Heart left ventricle (tissue), 16 donors: Measurements from ENCODE around the gene CASKIN1. TPM values are rescaled to one million over a fixed set of nuclear protein-coding genes. Genes with fewer than 3 reads are reported as not detected.
"Not testable (repeated sequence)": the region's sequence is repeated elsewhere in the genome, so short reads cannot be mapped to it uniquely, and the experiment has no call there.

ENCODE experiments used
- ATAC-seq, 4 donors: fragments of 200-7000 bp; cut with Tn5 transposase; one replicate each; pipeline ENCODE4 v1.9.1; 2020 to 2022; ENCODE audit warnings: moderate library complexity in 4 of 4, mild to moderate bottlenecking in 3 of 4, moderate number of reproducible peaks in 1 of 4
- DNase-seq, 5 donors: peaks; one replicate each; pipeline ENCODE4 v3.0.0-alpha.2; 2020
- H3K27ac ChIP-seq, 12 donors: fragments of 200-600 bp; sonication (generic) in 4 of 12; one replicate each; pipeline versions ENCODE4 v1.5.0 to v1.8.0; 2016 to 2022; ENCODE audit warnings: mild to moderate bottlenecking in 2 of 12
- H3K27me3 ChIP-seq, 9 donors: fragments of 200-600 bp; sonication (generic) in 2 of 9; one replicate each; pipeline versions ENCODE4 v1.5.1 to v1.8.0; 2016 to 2022; ENCODE audit warnings: mild to moderate bottlenecking in 3 of 9
- H3K36me3 ChIP-seq, 9 donors: fragments of 200-600 bp; sonication (generic) in 2 of 9; one replicate each; pipeline versions ENCODE4 v1.5.0 to v1.8.0; 2018 to 2022; ENCODE audit warnings: mild to moderate bottlenecking in 2 of 9
- H3K4me1 ChIP-seq, 12 donors: fragments of 200-600 bp; sonication (generic) in 4 of 12; one replicate each; pipeline versions ENCODE4 v1.5.0 to v1.8.0; 2016 to 2022; ENCODE audit warnings: mild to moderate bottlenecking in 3 of 12
- H3K4me3 ChIP-seq, 12 donors: fragments of 200-600 bp; sonication (generic) in 4 of 12; one replicate each; pipeline versions ENCODE4 v1.5.0 to v1.8.0; 2017 to 2022; ENCODE audit warnings: mild to moderate bottlenecking in 9 of 12, moderate library complexity in 4 of 12
- H3K9me3 ChIP-seq, 12 donors: fragments of 200-600 bp; sonication (generic) in 4 of 12; one replicate each; pipeline versions ENCODE4 v1.5.0 to v1.8.0; 2016 to 2022; ENCODE audit warnings: mild to moderate bottlenecking in 1 of 12
- CTCF ChIP-seq, 12 donors: fragments of 200-600 bp; sonication (generic) in 4 of 12; IDR thresholded peaks; one replicate each; pipeline versions ENCODE4 v1.5.0 to v1.8.0; 2018 to 2022; ENCODE audit warnings: antibody characterized with exemption in 12 of 12, mild to moderate bottlenecking in 5 of 12
- POLR2A ChIP-seq, 2 donors: fragments of 450-650 bp; IDR thresholded peaks; one replicate each; pipeline ENCODE4 v1.6.1; 2017; ENCODE audit warnings: antibody characterized with exemption in 2 of 2, mild to moderate bottlenecking in 2 of 2, moderate library complexity in 2 of 2
- WGBS, 4 donors: extraction: QIAGEN DNeasy Blood & Tissue Kit in 2 of 4; methylation state at CpG; one replicate each; pipeline versions ENCODE4 v1.1.5 to v1.1.7; 2013 to 2018; 5-methylcytosine and 5-hydroxymethylcytosine counted together
- intact Hi-C, 10 donors: fragments of 100-400 bp; cut with DNase I; formaldehyde crosslinking; loops; one replicate each; pipeline versions ENCODE4 v1.11.1 to v1.14.2; 2022
- polyA plus RNA-seq, 2 donors: library from polyadenylated mRNA; stranded (reverse); fragments of 200-250 nt; gene quantifications; one replicate each; pipeline ENCODE4 v1.2.3, GENCODE V29; 2013
- total RNA-seq, 9 donors: library from RNA; depleted of rRNA in 2 of 9; stranded (reverse); fragments of >200 nt in 2 of 9; fragmentation: NEBNext Ultra II Directional in 3 of 9; extraction: Animal tissue kit (Norgen Biotek cat#: 25700) in 3 of 9; gene quantifications; one replicate each; pipeline versions ENCODE4 v1.1.0 to v1.2.4, GENCODE V29; 2016 to 2023
- donor health status: ischemic (EF 13 %, LVEDD 7.1; RV severe dilation, severe dysfunction).
- donor health status: healthy with polysubstance abuse.
- donor health status: DM: no; HTN: yes; CAD: no.
- donor health status: DM: no; HTN: no; CAD: no.
- donor health status: ischemic (EF 25% LVEDD 6.9; RV normal size, moderate dysfunction).
- donor health status: ischemic (EF 25% LVEDD 5.7; RV mildly dilated, moderate dysfunction).
- donor health status: healthy.
- donor health status: DM: yes; HTN: yes; CAD: no.
- donor health status: ischemic (EF 35%, LVEDD 5.7; RV mildly dilated, moderate dysfunction).
- donor health status: nonischemic (EF 11% LVEDD 7.7; RV severe dilation, severe dysfunction).
- donor health status: DM: yes; HTN: yes; CAD: no.
- donor health status: PGD.
- donor health status: ischemic (EF 29% LVEDD 5.4; RV normal size, mild dysfunction).
- donor health status: nonischemic (EF 23%, LVEDD 6.1; RV moderate dilation, normal function).

The CASKIN1 gene
- total and polyA plus RNA-seq, 11 donors: 0.37 to 7.0 (median 2.1) TPM

- Histone ChIP-seq H3K36me3 (peaks cover 5 to 83% (median 58%) of the 10 kb centered on the region in 9 donors), H3K4me3 (no peak overlapping the region), H3K9me3 (no peaks in the 10 kb centered on the region), H3K27me3 (no peaks in the 10 kb centered on the region), H3K27ac (no peak overlapping the region), H3K4me1 (no peaks in the 10 kb centered on the region)
- intact Hi-C loops: loop anchor here in 1 of 10 donors (10.0 kb wide), 1 partner anchor 90 kb away; the partner anchor contains the start of gene TRAF7
- DNase-seq (no peak), ATAC-seq (peak in 1 of 4 donors; percentile 5)
- TF ChIP-seq POLR2A (IDR thresholded peaks at IDR 0.05) (no peak), CTCF (IDR thresholded peaks at IDR 0.05) (no peak)
- whole genome bisulfite sequencing, 4 donors: 67 to 80% (median 72%) methylated on average over 13 to 17 of the region's 17 CpGs
Observed at GRCh38 chr16:2244301-2244700, 47.9 kb upstream of the CASKIN1 start.

GRCh38 chr16:2243781-2244180 is 47.4 kb upstream of the CASKIN1 start:
- Histone ChIP-seq H3K27me3 (no peaks in the 10 kb centered on the region), H3K4me1 (peaks cover 0 to under 1% (median 0%) of the 10 kb centered on the region in 12 donors), H3K4me3 (no peak overlapping the region), H3K36me3 (peaks cover 5 to 80% (median 60%) of the 10 kb centered on the region in 9 donors), H3K9me3 (no peaks in the 10 kb centered on the region), H3K27ac (no peak overlapping the region)
- no peak for TF ChIP-seq CTCF (IDR thresholded peaks at IDR 0.05)
- TF ChIP-seq POLR2A (IDR thresholded peaks at IDR 0.05): no peak
- ATAC-seq: no peak
- DNase-seq: peak in 1 of 5 donors; percentile 22
- intact Hi-C loops: loop anchor here in 1 of 10 donors (10.0 kb wide), 1 partner anchor 89 kb away; the partner anchor contains the start of gene TRAF7
- WGBS, 4 donors: 95 to 97% (median 96%) methylated on average over 10 to 11 of the region's 11 CpGs

GRCh38 chr16:2243031-2243528 is 46.7 kb upstream of the CASKIN1 start:
- peak in 1 of 5 donors; percentile 22 for DNase-seq
- TF ChIP-seq CTCF (IDR thresholded peaks at IDR 0.05): no peak
- no peak for TF ChIP-seq POLR2A (IDR thresholded peaks at IDR 0.05)
- WGBS, 4 donors: 92 to 97% (median 94%) methylated on average over 5 to 19 of the region's 19 CpGs
- Histone ChIP-seq H3K9me3 (no peaks in the 10 kb centered on the region), H3K36me3 (peaks cover 5 to 73% (median 60%) of the 10 kb centered on the region in 9 donors), H3K27me3 (no peaks in the 10 kb centered on the region), H3K4me3 (no peak overlapping the region), H3K4me1 (peaks cover 0 to 7% (median under 1%) of the 10 kb centered on the region in 12 donors), H3K27ac (no peak overlapping the region)
- intact Hi-C loops: loop anchor here in 1 of 10 donors (10.0 kb wide), 1 partner anchor 88 kb away; the partner anchor contains the start of gene TRAF7
- ATAC-seq: no peak

GRCh38 chr16:2242598-2242997 is 46.2 kb upstream of the CASKIN1 start:
- peaks cover 5 to 73% (median 60%) of the 10 kb centered on the region in 9 donors for H3K36me3 ChIP-seq
- ATAC-seq (no peak), DNase-seq (peak in 1 of 5 donors; percentile 14)
- no peak overlapping the region for H3K27ac ChIP-seq
- H3K4me1 ChIP-seq: peaks cover 0 to 12% (median 6%) of the 10 kb centered on the region in 12 donors
- H3K4me3 ChIP-seq: no peak overlapping the region
- TF ChIP-seq CTCF (IDR thresholded peaks at IDR 0.05) (no peak), POLR2A (IDR thresholded peaks at IDR 0.05) (no peak)
- intact Hi-C loops: loop anchor here in 1 of 10 donors (10.0 kb wide), 1 partner anchor 88 kb away; the partner anchor contains the start of gene TRAF7
- no peaks in the 10 kb centered on the region for H3K9me3 ChIP-seq
- peaks cover 0 to 4% (median 0%) of the 10 kb centered on the region in 9 donors for H3K27me3 ChIP-seq
- 61 to 81% (median 71%) methylated on average over 11 of the region's 11 CpGs for WGBS, 4 donors

GRCh38 chr16:2240331-2240730 is 43.9 kb upstream of the CASKIN1 start:
- intact Hi-C loops: loop anchor here in 1 of 10 donors (10.0 kb wide), 1 partner anchor 86 kb away; the partner anchor contains the start of gene TRAF7
- not testable (repeated sequence) for H3K4me3 ChIP-seq, ATAC-seq, H3K27ac ChIP-seq, H3K9me3 ChIP-seq
- 66 to 79% (median 73%) methylated on average over 9 of the region's 9 CpGs for WGBS, 4 donors
- peaks cover 0 to 31% (median 23%) of the 10 kb centered on the region in 12 donors for H3K4me1 ChIP-seq
- peak in 1 of 5 donors; percentile 11 for DNase-seq
- peaks cover 3 to 64% (median 50%) of the 10 kb centered on the region in 9 donors for H3K36me3 ChIP-seq
- peaks cover 0 to 24% (median 6%) of the 10 kb centered on the region in 9 donors for H3K27me3 ChIP-seq
